Mesothelial cell of epicardium (in vitro differentiated cells): ENCODE measurements around the gene GALNTL6. TPM values are rescaled to one million over a fixed set of nuclear protein-coding genes. Genes with fewer than 3 reads are reported as not detected.

Experiments used
- DNase-seq, 2 experiments: peaks; one replicate each; pipeline ENCODE4 v3.0.0; 2021; ENCODE audit warnings: low spot score in 2 of 2; ENCODE audit not compliant: unreplicated experiment in 2 of 2
- H3K27ac Mint-ChIP-seq: 2 replicates; pipeline ENCODE4 v1.8.0; 2021; ENCODE audit warnings: mixed read lengths
- H3K27me3 Mint-ChIP-seq: 2 replicates; pipeline ENCODE4 v1.8.0; 2021; ENCODE audit warnings: low read depth, mixed read lengths
- H3K36me3 Mint-ChIP-seq: 2 replicates; pipeline ENCODE4 v1.8.0; 2021; ENCODE audit warnings: mixed read lengths
- H3K4me1 Mint-ChIP-seq: 2 replicates; pipeline ENCODE4 v1.8.0; 2021; ENCODE audit warnings: mixed read lengths
- H3K4me3 Mint-ChIP-seq: 2 replicates; pipeline ENCODE4 v1.8.0; 2021; ENCODE audit warnings: mild to moderate bottlenecking, moderate library complexity, mixed read lengths
- H3K9me3 Mint-ChIP-seq: 2 replicates; pipeline ENCODE4 v1.8.0; 2021; ENCODE audit warnings: mixed read lengths
- total RNA-seq: library from RNA; stranded (reverse); gene quantifications from 3 replicates; pipeline ENCODE4 v1.2.1, GENCODE V29; 2021
- TF ChIP-seq, protein P1 (sequence below): fragments of 200-600 bp; sonication (generic); IDR thresholded peaks from one replicate; pipeline ENCODE4 v1.5.0; 2021; ENCODE audit warnings: antibody characterized with exemption; ENCODE audit not compliant: unreplicated experiment

GALNTL6 gene
- total RNA-seq, 1 donor from 2014 or later: 1.3 TPM

DNA sequence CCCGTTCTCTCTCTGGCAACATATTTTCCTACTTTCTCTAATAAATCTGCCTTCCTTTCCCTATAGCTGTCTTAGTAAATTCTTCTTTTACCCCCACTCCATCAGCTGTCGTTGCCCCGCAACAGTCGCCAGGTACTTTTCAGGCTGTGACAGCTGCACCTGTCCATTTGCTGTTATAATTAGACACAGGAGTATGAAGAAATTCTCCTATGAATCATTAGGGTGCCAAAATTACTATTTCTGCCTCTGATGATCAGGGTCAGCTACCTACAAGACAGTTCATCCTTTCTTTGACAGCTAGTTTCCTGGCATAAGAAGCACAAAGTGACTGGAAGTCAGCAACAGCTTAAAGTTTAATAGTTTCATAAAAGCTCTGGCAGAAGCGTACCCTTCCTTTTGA is 19.5 kb upstream of the GALNTL6 start:
- no peak overlapping the region for H3K4me3 Mint-ChIP-seq
- DNase-seq: no peak
- no peaks in the 10 kb centered on the region for H3K36me3 Mint-ChIP-seq
- peaks cover 3% of the 10 kb centered on the region for H3K4me1 Mint-ChIP-seq
- peaks cover 2% of the 10 kb centered on the region for H3K27me3 Mint-ChIP-seq
- TF ChIP-seq, protein P1, sequence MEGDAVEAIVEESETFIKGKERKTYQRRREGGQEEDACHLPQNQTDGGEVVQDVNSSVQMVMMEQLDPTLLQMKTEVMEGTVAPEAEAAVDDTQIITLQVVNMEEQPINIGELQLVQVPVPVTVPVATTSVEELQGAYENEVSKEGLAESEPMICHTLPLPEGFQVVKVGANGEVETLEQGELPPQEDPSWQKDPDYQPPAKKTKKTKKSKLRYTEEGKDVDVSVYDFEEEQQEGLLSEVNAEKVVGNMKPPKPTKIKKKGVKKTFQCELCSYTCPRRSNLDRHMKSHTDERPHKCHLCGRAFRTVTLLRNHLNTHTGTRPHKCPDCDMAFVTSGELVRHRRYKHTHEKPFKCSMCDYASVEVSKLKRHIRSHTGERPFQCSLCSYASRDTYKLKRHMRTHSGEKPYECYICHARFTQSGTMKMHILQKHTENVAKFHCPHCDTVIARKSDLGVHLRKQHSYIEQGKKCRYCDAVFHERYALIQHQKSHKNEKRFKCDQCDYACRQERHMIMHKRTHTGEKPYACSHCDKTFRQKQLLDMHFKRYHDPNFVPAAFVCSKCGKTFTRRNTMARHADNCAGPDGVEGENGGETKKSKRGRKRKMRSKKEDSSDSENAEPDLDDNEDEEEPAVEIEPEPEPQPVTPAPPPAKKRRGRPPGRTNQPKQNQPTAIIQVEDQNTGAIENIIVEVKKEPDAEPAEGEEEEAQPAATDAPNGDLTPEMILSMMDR: no peak
- H3K27ac Mint-ChIP-seq: no peak overlapping the region
- no peaks in the 10 kb centered on the region for H3K9me3 Mint-ChIP-seq

DNA sequence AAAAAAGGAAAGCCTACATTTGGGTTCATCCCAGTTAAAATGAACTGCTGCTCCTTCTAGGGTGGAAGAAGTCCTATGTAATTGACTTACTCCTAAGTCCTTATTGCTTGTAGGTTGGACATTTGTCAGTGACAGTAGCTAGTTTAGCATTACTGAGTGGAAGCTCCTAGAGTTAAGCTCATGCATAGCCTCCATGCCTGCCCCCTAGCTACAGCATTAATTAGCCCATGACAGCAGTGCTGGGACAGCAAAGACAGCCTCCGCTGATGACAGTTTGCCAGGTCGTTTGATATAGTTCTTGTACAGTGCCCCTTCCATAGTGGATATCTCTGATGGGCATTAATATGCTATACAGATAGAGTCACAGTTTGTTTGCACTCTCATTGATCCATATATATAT is 18.7 kb upstream of the GALNTL6 start:
- H3K27ac Mint-ChIP-seq: no peak overlapping the region
- no peak overlapping the region for H3K4me3 Mint-ChIP-seq
- DNase-seq: no peak

DNA sequence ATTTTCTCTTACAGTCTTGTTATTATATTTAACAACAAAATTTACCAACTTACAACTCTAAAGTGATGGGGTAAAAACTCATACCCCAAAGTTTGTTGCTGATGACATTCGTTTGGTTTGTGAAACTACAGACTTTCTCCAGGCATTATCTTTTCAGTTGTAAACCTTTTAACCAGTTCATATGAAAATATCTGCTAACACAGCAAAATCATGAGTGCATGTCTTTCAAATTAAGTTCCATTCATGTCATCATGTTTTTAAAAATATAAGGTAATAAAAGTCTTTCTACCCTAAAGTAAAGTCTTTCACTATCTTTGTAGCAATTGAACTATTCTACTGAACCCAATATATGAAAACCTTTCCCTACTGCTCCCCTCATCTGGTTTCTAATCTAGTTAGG is 3.4 kb upstream of the GALNTL6 start:
- TF ChIP-seq, protein P1: no peak
- H3K27me3 Mint-ChIP-seq: peaks cover 41% of the 10 kb centered on the region
- H3K36me3 Mint-ChIP-seq: no peaks in the 10 kb centered on the region

More for the DNA sequence above, 18.7 kb upstream of the GALNTL6 start:
- H3K36me3 Mint-ChIP-seq: no peaks in the 10 kb centered on the region
- TF ChIP-seq, protein P1: no peak
- peaks cover 3% of the 10 kb centered on the region for H3K4me1 Mint-ChIP-seq
- H3K27me3 Mint-ChIP-seq: no peaks in the 10 kb centered on the region
- H3K9me3 Mint-ChIP-seq: no peaks in the 10 kb centered on the region

DNA sequence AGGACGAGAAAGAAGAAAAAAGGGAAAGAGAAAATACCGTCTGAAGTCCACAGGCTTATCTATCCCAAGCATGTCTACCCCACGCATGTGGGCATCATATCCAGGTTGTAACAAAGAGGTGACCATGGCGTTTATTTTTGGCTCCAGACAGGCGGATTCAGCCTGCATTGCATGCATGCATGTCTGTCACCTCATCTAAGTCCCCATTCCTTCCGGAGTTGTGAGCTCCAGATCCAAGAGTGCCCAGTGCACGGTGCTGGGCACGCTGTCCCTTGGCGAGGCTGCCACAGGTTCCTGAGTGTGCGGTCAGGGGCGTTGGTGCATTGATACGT is 905 bp upstream of the GALNTL6 start:
- peak overlapping the region; percentile 79 for H3K27ac Mint-ChIP-seq
- no peaks in the 10 kb centered on the region for H3K36me3 Mint-ChIP-seq
- H3K27me3 Mint-ChIP-seq: peaks cover 56% of the 10 kb centered on the region
- TF ChIP-seq, protein P1: no peak
- peaks cover 13% of the 10 kb centered on the region for H3K4me1 Mint-ChIP-seq
- H3K9me3 Mint-ChIP-seq: no peaks in the 10 kb centered on the region
- H3K4me3 Mint-ChIP-seq: peak overlapping the region; percentile 86
- no peak for DNase-seq

More for the DNA sequence above, 3.4 kb upstream of the GALNTL6 start:
- no peak for DNase-seq
- H3K27ac Mint-ChIP-seq: no peak overlapping the region
- H3K4me3 Mint-ChIP-seq: no peak overlapping the region
- H3K9me3 Mint-ChIP-seq: no peaks in the 10 kb centered on the region
- peaks cover 13% of the 10 kb centered on the region for H3K4me1 Mint-ChIP-seq

DNA sequence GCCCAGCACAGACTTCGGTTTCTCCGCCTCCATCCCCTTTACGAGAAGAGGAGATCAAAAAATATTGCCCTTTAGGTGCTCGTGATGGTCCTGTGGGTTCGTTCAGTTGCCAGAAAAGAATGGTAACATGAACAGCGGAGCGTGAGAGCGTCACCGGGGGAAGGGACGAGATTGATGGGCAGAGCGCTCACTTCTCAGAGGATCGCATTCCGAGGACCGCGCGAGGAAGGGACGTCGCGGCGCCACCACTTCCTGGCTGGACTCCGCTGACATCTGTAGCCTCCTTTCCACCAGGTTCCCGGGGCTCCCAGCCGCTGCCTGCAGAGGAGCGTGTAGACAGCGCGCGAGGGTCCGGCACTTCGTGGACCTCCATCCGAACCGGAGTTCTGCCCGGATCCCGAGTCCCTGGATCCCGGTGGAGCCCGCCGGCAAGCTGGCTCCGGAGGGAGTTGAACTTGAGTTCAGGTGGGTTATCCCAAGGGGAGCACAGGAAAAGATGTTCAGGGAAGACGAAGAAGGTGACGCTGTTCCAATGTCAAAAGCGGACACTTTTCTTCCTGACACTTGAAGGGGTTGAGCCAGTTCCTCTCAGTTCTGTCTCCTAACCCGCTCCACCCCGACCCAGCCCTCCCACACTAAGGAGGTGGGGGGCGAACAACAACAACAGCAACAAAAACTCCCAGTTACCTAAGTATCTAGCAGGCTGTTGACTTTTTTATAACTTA is 484 bp downstream of the GALNTL6 start:
- peak overlapping the region; percentile 86 for H3K4me3 Mint-ChIP-seq
- peak; percentile 37 to 54 for DNase-seq
- peak overlapping the region; percentile 93 for H3K27ac Mint-ChIP-seq
- no peaks in the 10 kb centered on the region for H3K9me3 Mint-ChIP-seq
- H3K36me3 Mint-ChIP-seq: no peaks in the 10 kb centered on the region
- H3K4me1 Mint-ChIP-seq: peaks cover 13% of the 10 kb centered on the region
- TF ChIP-seq, protein P1: no peak
- H3K27me3 Mint-ChIP-seq: peaks cover 57% of the 10 kb centered on the region
